ENCODE results near the gene NHS.

The NHS gene

DNA sequence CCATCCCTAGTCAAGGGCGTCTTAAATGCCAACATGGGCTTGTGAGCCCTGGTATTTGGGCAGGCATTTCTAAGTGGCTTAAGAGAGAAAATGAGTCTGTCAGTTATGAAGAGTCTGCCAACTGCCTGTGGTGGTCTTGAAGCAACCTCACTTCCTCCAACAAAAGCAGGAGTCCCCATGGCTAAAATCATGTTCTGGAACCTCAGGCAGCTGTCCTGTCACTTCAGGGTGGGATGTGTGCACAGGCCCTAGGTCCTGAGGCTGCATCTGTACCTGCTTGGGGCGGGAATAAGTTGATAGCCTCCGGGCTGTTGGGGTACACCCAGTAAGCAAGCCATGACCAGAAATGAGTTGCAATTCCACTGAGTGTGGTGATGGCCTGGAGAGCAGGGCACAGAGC is 247.3 kb downstream of the NHS start:
- no peak for DNase-seq (ENCODE audit: low read depth, low spot score)

DNA sequence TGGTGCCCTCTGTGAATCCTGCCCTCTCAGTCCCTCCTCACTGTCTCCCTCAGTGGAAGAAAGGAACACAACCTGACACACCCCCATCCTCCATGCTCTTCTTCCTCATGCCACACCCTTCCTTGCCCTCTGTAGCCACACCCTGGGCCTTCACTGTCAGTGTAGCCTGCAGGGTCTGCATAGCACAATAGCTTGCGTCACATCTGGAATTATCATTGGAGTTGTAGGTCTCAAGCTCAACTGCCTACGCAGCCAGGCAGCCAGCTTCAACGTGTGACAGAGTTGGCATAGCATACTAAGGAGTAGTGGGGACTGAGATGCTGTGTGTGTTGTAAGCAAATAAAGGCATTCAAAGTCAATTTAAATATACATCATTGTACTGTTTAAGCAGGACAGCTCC is 248.8 kb downstream of the NHS start:
- no peak for DNase-seq (ENCODE audit: low read depth, low spot score)

DNA sequence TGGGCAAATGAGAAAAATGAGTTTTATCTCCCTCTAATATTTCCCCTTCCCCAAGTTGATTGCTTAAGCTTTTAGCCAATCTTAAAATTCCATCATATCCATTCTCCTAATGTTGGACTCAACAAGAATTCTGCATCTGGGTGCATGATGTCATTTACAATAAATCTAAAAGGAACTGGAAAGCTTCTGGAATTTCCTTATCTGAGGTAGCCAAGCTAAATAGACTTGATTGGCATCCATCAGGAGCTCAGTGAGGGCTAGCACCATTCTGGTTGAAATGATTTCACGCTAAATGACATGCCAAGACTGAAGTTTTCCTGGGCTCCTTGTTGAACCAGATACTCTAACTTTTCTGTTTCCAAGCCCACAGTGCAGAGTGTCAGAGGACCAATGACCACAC is 252.0 kb downstream of the NHS start:
- no peak for DNase-seq (ENCODE audit: low read depth, low spot score)

DNA sequence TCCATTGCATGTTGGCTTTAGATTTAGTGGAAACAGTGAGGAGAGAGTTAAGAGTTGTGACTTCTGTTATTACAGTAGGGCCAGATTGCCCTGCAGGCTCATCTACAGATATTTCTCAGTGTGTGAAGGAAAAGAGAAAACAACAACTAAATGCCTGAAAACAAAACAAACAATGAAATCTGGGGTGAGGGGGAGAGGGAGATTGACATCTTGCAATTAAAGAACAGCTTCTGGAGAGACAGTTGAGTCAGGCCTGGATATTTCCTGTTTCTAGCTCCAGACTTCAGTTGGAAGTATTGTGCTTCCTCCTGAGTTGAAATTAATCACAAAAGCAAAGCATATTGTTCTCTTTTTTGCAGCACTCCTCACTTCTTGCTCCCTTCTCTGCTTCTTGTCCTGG is 254.0 kb downstream of the NHS start:
- no peak for DNase-seq (ENCODE audit: low read depth, low spot score)

DNA sequence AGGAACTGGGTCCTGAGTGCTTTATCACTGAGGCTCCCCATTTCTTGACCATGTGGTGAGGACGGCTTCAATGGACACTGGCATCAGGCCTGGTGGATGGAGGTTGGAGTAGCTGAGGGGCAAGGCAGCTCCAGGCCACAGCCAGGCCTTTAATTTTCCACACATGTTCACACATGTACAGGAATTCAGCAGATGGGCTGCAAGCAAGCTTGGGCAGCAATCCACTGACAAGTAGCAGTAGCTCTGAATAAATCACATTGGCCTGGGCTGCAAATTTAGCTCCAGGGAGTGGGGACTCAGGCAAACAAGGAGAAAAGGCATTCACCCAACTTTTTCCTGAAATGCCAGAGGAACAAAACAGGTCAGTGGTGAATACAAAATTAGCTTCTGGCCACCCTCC is 254.5 kb downstream of the NHS start:
- no peak for DNase-seq (ENCODE audit: low read depth, low spot score)

DNA sequence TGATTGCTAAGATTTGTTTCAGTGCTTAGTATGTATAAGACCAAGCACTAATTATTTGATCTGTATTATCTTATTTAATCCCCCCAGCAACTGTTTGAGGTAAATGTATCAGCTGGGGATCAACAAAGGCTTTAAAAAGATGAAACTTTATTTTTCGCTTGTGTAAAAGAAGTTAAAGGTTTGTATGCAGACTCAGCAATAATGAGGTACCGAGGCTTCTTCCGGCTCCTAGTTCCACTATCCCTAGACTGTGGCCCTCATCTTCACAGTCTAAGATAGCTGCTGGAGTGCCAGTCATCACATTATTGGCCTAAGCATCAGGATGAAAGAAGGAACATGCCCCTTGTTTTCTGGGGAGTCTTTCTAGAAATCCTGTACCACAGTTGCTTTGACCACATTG is 256.6 kb downstream of the NHS start:
- DNase-seq (ENCODE audit: low read depth, low spot score): no peak

DNA sequence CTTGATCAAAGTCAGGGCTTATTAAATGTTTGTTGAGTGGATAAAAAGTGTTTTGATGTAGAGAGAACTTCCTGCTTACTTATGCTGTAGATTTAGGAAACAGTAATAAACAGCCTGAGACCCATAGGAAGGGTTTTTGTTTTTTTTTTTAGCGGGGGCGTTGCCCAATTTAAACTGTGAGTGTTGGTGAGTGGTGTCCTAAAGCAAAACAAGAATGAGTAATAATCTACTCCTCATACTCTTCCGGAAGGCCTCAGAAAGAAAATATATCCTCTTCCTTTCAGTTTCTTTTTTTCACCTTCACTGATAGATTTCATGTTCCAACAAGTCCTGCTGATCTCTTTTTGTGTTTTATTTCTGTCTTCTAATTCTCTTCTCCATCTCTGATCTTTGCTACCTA is 257.9 kb downstream of the NHS start:
- no peak for DNase-seq (ENCODE audit: low read depth, low spot score)

DNA sequence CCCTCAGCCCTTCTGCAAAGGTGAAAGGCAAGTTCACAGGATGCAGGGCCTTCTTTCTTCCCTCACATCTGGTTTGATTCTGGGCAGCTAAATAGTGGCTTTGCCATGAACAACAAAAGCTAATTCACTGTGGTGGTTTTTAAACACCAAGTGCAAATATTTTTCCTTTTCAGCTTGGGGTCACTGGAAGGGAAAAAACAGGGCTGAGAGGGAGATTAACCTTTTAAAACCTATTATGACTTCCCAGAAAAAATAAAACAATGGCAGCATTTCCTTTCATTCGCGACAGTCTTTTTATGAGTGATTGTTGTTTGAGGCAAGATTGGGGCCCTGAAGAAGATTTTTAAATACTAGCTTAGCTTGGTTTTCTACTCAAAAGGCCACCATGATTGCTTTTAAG is 258.5 kb downstream of the NHS start:
- no peak for DNase-seq (ENCODE audit: low read depth, low spot score)

DNA sequence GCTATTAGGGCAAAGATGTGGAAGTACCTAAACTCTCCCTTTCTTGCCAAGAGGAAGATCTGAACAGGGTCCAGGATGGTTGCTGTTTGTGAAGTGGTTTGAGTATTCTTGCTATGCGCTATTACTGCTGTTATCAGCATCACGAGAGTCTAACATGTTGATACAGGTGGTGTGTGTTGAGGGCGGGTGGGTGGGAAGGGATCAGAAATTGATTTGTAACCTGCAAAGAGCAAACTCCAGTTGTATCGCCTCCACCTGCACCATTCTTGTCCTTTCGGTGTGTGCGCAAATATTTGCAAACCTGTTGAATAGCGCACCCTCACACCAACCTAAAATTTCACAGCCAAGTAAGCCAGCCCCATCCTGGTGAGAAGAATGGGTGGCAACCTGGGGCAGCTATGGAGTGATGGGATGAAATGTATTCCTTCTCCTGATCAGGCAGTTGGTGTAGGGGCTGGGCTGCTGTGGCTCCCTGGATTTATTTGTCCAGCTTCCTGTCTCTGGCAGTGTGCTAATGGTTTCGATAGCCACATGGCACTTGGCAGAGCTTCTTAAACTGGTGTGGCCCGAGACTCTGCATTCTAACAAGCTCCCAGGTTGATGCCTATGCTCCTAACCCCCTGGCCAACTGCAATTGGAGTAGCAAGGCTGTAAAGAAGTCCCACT is 259.7 kb downstream of the NHS start:
- DNase-seq (ENCODE audit: low read depth, low spot score): no peak

DNA sequence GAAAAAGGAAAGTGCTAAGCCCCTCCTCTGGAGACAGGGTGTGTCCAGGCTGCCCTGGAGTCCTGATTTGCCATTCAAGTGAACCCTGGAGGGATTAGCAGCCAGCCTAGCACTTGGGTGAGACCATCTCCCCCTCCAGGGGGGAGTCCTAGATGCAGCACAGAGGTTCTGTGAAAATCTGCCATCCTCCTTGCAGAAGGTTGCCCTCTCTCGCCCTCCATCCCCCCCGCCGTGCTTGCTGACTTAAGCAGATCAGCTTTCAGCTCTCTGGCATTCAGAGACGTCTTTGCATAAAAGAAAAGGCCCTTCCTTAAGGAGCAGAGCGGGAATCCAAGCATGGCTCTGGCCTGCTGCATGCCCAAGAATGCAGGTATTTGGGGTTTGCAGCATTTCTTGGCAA is 260.2 kb downstream of the NHS start:
- peak; percentile 36 for DNase-seq (ENCODE audit: low read depth, low spot score)

DNA sequence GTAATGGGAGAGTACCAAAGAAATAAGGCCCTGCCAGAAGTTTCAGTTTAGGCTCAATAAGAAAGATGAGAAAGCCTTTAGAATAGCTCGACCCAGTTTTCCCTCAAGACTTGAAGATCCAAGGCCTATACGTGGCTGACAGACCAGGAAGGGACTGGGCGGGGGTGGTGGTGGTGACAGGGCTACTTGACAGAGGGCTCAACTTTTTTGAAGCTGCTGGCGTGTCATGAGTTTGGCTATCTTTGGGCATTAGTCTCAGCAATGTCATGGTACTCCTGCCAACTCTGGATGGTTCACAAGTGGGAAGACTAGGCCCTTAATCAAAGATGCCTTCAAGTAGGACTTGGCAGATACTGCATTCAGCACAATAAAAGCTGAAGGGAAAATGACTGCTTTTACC is 262.2 kb downstream of the NHS start:
- no peak for DNase-seq (ENCODE audit: low read depth, low spot score)

DNA sequence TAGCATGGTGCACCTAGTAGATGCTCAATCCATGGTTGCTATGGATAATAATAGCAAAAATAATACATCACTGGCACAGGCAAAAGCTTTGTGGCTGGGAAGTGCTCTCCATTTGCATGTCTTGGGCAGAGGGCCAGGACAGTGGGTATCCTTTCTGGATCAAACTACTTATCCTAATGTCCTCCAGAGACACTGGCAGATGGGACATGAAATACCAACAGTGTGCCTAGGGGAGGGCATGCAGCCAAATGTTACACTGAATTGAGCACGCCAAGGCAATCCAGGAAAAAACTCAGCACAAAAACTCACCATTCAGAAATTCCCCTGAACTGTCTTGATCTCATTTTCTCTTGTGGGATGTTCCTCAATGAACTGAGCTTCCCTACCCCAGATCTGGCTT is 263.7 kb downstream of the NHS start:
- DNase-seq (ENCODE audit: low read depth, low spot score): no peak

DNA sequence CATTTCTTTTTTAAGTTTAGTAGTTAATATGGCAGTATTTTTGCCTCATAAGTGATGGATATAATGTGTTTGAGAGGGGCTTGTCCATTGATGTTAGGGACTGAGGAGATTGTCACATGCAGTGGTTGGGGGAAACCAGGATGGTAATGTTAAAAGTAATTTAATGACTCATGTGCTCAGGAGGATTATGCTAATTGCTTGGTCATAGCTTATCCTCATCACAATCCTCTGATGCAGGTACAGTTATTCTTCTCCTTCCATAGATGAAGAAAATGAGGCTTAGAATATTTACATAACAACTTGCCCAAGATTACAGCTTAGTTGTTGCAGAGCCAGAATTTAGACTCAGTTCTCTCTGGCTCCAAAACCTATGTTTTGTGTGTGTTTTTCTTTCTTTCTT is 267.9 kb downstream of the NHS start:
- DNase-seq (ENCODE audit: low read depth, low spot score): no peak

DNA sequence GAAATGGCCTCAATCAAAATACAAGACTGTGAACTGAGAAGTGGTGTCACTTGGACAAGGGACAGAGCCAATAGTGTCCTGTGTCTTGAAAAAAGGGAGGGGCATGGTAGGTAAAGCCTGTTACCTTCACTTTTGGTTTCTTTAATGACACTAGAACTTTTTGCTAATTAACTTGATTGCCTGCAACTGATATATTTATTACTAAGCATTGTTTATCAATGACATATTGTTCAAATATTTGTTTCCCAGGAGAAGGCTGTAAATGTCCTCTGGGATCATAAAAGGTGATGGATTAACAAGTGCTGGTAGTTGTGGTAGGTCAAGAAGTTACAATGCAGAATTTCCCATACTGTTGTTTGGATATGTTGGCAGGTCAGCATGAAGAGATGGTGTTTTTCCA is 268.5 kb downstream of the NHS start:
- no peak for DNase-seq (ENCODE audit: low read depth, low spot score)

DNA sequence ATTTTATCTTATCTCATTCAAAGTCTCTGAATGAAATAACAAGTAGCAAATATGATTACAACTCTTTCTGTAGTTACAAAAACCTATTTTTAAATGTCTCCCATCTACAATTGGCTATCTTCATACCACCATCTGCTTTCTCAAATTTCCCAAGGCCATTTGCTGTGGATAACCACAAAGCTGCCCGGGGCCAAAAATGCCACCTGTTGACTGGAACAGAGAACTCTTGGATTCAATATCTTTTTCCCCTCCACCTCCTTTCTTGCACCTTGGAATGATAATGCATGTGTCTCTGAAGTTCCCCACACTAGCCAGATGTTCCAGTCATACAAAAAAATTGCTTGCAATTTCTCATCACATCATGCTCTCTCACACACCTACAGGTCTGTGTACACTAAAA is 269.0 kb downstream of the NHS start:
- no peak for DNase-seq (ENCODE audit: low read depth, low spot score)

DNA sequence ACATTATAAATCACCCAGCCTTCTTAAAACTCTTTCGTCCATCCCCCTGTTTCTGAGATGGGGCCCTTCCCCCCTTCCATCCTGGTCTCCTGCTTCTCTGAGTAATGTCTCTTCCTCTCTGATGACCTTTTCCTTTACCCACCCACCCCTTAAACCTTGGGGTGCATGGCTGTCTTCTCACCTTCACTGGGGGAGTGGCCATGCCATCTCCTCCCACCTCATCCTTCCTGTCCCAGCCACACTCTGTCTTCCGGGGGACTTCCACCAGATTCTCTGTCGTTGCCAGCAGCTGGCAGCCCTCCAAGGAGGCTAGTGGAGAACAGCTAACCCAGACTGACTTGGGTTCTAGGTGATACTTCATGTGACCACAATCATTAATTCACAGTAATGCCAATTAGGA is 279.1 kb downstream of the NHS start:
- DNase-seq (ENCODE audit: low read depth, low spot score): no peak

DNA sequence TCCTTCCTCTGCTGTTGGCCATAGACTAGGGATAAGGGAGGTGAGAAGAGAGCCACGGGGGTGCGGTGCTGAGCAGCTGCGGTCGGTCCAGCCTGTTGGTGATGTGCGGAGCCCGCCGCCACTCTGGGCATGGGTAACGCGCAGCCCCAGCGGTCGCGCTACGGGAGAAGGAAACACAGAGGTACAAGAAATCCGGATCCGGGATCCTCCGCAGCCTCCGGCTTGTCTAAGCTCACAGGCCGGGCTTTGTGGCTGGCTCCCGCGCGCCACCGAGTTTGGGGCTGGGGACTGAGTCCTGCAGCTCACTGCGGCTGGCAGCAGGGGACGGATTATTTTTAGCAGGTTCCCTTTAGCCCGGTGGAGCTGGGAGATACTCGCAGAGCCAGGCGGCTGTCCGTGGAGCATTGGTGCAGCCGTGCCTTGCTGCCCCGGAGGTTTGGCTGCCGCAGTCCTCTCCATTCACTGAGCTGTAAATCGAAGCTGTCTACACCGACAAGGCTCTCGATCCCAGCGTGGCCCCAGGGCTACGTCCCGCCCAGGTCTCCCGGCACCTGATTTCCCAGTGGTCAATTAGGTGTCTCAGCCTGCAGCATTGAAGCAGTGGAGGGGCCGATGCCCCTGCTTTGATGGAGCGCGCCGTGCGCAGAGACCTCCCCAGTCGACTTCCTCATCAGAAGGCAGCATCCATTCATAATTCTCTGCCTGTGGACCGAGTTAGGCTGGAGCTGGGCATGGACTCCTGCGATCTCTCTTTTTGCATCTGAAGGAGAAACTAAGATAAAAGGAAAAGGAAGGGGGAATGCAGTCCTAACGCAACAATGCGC is 280.4 kb downstream of the NHS start:
- DNase-seq (ENCODE audit: low read depth, low spot score): no peak

DNA sequence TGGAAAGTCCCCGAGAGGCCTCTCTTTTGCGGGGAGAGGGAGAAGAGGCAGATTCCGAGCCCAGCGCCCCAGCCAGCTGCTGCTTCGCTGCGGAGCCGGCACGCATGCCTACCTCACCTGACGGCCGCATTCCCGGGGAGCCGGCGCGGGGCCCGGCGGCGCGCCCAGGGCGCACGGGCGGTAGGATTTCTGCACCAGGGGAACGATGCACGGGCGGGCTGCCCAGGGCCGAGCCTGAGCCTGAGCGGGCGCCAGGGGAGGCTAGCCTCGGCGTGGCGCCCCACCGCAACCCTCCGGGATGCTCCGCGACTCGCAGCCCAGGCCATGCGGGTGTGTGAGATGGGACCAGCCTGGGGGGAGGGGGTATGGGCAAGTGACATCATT is 281.0 kb downstream of the NHS start:
- no peak for DNase-seq (ENCODE audit: low read depth, low spot score)

DNA sequence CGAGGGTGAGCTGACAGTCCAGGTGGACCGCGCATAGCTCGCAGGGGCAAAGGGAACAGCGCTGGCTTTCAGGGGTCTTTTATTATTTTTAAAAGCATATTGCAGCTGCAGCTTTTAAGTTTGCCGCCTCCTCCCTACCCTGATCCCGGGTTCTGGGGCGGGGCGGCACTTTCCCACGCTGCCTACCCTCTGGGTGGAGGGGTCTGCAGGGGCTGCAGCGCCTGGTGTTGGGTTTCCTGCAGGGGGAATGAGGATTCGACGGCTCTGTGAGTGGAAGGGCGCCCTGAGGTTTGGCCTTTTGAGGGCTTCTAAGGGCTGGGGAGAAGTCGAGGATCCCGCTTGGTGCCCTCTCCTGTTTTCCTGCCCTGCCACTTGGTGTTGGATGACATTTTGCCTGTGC is 281.6 kb downstream of the NHS start:
- DNase-seq (ENCODE audit: low read depth, low spot score): no peak

DNA sequence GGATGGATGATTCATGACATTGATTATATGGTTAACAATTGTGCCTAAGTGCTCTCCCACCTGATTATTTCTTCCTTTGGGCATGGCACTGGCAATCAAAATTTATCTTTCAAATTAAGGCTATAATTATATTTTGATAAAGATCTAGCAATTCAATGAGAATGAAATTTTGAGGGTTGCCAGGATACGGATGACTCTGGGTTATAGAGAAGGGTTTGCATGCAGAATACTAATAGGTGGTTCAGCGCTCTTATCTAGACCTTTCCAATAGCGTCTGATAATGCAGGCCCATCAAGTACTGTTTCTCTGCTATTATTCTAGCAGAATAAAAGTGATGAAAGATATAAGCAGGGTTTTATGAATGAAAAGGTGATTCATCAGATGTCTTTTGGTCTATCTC is 287.4 kb downstream of the NHS start:
- no peak for DNase-seq (ENCODE audit: low read depth, low spot score)

DNA sequence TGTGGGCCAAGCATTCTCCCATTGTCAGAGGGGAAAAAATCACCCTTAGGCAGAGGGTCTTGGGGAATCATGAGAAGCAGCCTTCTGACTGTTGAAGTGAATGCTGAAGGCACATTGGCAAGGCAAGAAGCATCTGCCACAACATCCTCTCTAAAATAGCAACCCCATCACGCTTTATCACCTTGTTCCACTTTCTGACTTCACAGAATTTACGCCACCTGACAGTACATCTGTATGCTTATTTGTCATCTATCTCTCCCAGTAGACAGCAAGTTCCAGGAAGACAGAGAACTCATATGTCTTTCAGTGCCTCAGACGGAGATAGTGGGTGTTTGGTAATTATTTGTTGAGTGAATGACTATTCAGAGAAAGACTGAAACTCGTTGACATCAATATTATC is 293.9 kb downstream of the NHS start:
- DNase-seq (ENCODE audit: low read depth, low spot score): no peak

DNA sequence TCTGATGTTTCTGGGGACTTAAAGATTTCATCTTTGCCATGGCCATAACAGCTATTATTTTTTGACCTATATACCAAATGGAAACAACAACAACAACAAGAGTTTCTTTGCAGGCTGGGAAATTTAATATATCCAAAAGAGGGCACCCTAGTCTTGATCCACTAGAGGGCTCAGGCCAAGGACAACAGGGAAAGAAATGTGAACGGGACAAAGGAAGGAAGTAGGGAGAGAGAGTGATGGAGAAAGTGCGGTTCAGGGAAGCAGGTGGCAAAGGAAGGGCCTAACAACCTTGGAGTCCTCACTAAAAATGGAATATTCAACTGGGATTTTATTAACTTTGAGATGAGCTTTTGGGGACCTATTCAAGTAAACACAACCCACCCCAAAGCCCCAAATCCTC is 294.5 kb downstream of the NHS start:
- no peak for DNase-seq (ENCODE audit: low read depth, low spot score)

DNA sequence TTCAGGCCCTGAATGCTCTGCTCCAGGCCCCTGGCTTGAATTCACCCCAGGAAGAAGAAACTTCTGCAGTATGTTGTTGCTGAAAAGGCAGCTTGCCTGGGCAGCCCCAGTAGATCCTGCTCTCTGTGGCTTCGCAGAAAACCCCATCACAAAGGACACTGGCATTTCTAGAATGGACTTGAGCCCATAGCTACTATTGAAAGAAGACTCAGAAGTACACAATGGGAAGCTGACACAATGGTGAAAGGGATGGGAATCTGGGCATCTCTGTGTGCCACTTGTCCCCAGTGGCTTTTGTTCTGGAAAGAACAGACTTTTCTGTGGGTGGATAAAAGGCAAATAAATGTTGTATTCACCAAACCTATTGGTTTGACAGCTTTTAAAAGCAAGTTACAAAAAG is 294.9 kb downstream of the NHS start:
- no peak for DNase-seq (ENCODE audit: low read depth, low spot score)

DNA sequence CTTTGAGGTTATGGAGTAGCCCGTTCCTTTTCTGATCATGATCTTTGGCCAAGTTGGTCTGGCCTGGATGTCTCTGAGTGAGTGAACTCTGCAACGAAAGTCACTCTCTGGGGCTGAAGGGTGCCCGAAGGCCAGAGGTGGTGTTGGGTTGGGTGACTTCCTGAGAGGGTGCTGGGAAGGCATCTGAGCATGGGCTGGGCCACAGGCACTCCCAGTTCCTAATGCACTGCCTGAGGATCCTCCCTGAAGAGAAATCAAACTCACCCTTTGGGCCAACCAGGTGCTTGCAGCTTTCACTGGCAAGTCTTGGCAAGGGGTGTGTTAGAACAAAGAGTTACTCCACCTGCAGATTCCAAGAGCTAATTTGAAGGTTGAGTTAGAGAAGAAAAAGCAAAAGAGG is 295.9 kb downstream of the NHS start:
- no peak for DNase-seq (ENCODE audit: low read depth, low spot score)
